DOHH2 (cell line): Measurements from ENCODE around the gene PDZD4.
"Not testable (repeated sequence)": the region's sequence is repeated elsewhere in the genome, so short reads cannot be mapped to it uniquely, and the experiment has no call there.

Experiments
- H3F3A ChIP-seq: fragments of 200-600 bp; sonication (generic), shearing (Covaris generic); 2 replicates; pipeline ENCODE4 v1.6.0; 2016; ENCODE audit warnings: antibody characterized with exemption, mild to moderate bottlenecking; ENCODE audit not compliant: control insufficient read depth, insufficient read depth
- H3K27ac ChIP-seq: fragments of 200-600 bp; sonication (generic); 2 replicates; pipeline ENCODE4 v1.5.1; 2014; ENCODE audit warnings: low read depth, mild to moderate bottlenecking, low read length, moderate library complexity
- H3K27me3 ChIP-seq: fragments of 200-600 bp; sonication (generic); 2 replicates; pipeline ENCODE4 v1.6.1; 2014; ENCODE audit warnings: mild to moderate bottlenecking, low read length, mixed read lengths; ENCODE audit not compliant: control insufficient read depth
- H3K36me3 ChIP-seq: fragments of 200-600 bp; sonication (generic); 2 replicates; pipeline ENCODE4 v1.6.1; 2014; ENCODE audit warnings: mild to moderate bottlenecking, low read length, moderate library complexity, mixed read lengths; ENCODE audit not compliant: control insufficient read depth
- H3K4me1 ChIP-seq: fragments of 200-600 bp; sonication (generic); 2 replicates; pipeline ENCODE4 v1.6.1; 2014; ENCODE audit warnings: mild to moderate bottlenecking, low read length, mixed read lengths; ENCODE audit not compliant: control insufficient read depth
- H3K4me2 ChIP-seq: fragments of 200-600 bp; sonication (generic); 2 replicates; pipeline ENCODE4 v1.6.0; 2014; ENCODE audit warnings: mild to moderate bottlenecking, low read length, moderate library complexity
- H3K4me3 ChIP-seq: fragments of 200-600 bp; sonication (generic); 2 replicates; pipeline ENCODE4 v1.5.1; 2014; ENCODE audit warnings: mild to moderate bottlenecking, low read length, mixed read lengths
- H3K79me2 ChIP-seq: fragments of 200-600 bp; sonication (generic); 2 replicates; pipeline ENCODE4 v1.6.1; 2014; ENCODE audit warnings: mild to moderate bottlenecking, low read length, mixed read lengths; ENCODE audit not compliant: control insufficient read depth
- H3K9me2 ChIP-seq: fragments of 200-600 bp; sonication (generic); replicated peaks from 2 replicates; pipeline ENCODE4 v1.6.1; 2014; ENCODE audit warnings: mild to moderate bottlenecking, low read length, mixed read lengths; ENCODE audit not compliant: control insufficient read depth
- H3K9me3 ChIP-seq: fragments of 200-600 bp; sonication (generic); 2 replicates; pipeline ENCODE4 v1.6.1; 2014; ENCODE audit warnings: antibody characterized with exemption, low read length, mixed read lengths; ENCODE audit not compliant: control insufficient read depth, insufficient read depth
- H4K20me1 ChIP-seq: fragments of 200-600 bp; sonication (generic); 2 replicates; pipeline ENCODE4 v1.6.0; 2014; ENCODE audit warnings: low read depth, mild to moderate bottlenecking, antibody characterized with exemption, low read length, moderate library complexity; ENCODE audit not compliant: control insufficient read depth, insufficient read depth
- CTCF ChIP-seq: fragments of 200-600 bp; sonication (generic); IDR thresholded peaks from one replicate; pipeline ENCODE4 v1.5.1; 2014; ENCODE audit warnings: antibody characterized with exemption, mild to moderate bottlenecking, low read depth, low read length; ENCODE audit not compliant: poor library complexity, severe bottlenecking
- EZH2phosphoT487 ChIP-seq: fragments of 200-600 bp; sonication (generic); IDR thresholded peaks from 2 replicates; pipeline ENCODE4 v1.6.1; 2017; ENCODE audit warnings: borderline replicate concordance, mild to moderate bottlenecking, antibody characterized with exemption, low read length, moderate library complexity, mixed read lengths

The PDZD4 gene

GRCh38 chrX:153820601-153821000, 9.7 kb downstream of the PDZD4 start:
- H3K9me3 ChIP-seq = no peaks in the 10 kb centered on the region
- H4K20me1 ChIP-seq = no peaks in the 10 kb centered on the region
- no peak overlapping the region for H3K27ac ChIP-seq
- H3K79me2 ChIP-seq = no peaks in the 10 kb centered on the region
- H3F3A ChIP-seq = no peaks in the 10 kb centered on the region
- TF ChIP-seq CTCF (no peak), EZH2phosphoT487 (no peak)
- H3K4me2 ChIP-seq = no peak overlapping the region
- no peaks in the 10 kb centered on the region for H3K36me3 ChIP-seq
- no peak overlapping the region for H3K4me3 ChIP-seq
- no peaks in the 10 kb centered on the region for H3K9me2 ChIP-seq
- H3K4me1 ChIP-seq = no peaks in the 10 kb centered on the region
- peaks cover 8% of the 10 kb centered on the region for H3K27me3 ChIP-seq

GRCh38 chrX:153819384-153820040, 10.8 kb downstream of the PDZD4 start:
- Histone ChIP-seq H4K20me1 (no peaks in the 10 kb centered on the region), H3K4me3 (no peak overlapping the region), H3K79me2 (no peaks in the 10 kb centered on the region), H3K9me3 (no peaks in the 10 kb centered on the region), H3K27me3 (peaks cover 8% of the 10 kb centered on the region), H3K9me2 (no peaks in the 10 kb centered on the region), H3K27ac (no peak overlapping the region), H3K4me2 (no peak overlapping the region), H3F3A (no peaks in the 10 kb centered on the region), H3K36me3 (no peaks in the 10 kb centered on the region), H3K4me1 (no peaks in the 10 kb centered on the region)
- TF ChIP-seq CTCF (no peak), EZH2phosphoT487 (no peak)

- no peaks in the 10 kb centered on the region for H3K79me2 ChIP-seq
- no peak overlapping the region for H3K4me3 ChIP-seq
- H3F3A ChIP-seq = no peaks in the 10 kb centered on the region
- TF ChIP-seq EZH2phosphoT487 (no peak), CTCF (no peak)
- no peak overlapping the region for H3K27ac ChIP-seq
- no peaks in the 10 kb centered on the region for H3K9me3 ChIP-seq
- H4K20me1 ChIP-seq = no peaks in the 10 kb centered on the region
- H3K27me3 ChIP-seq = peaks cover 8% of the 10 kb centered on the region
- H3K4me2 ChIP-seq = no peak overlapping the region
- no peaks in the 10 kb centered on the region for H3K4me1 ChIP-seq
- no peaks in the 10 kb centered on the region for H3K36me3 ChIP-seq
- H3K9me2 ChIP-seq = no peaks in the 10 kb centered on the region
Observed at GRCh38 chrX:153818571-153819383, 11.6 kb downstream of the PDZD4 start.

- H4K20me1 ChIP-seq, H3F3A ChIP-seq, H3K79me2 ChIP-seq, H3K4me3 ChIP-seq, H3K4me2 ChIP-seq, H3K9me3 ChIP-seq, H3K36me3 ChIP-seq, H3K9me2 ChIP-seq, H3K27ac ChIP-seq, H3K27me3 ChIP-seq, H3K4me1 ChIP-seq: not testable (repeated sequence)
Observed at GRCh38 chrX:153818064-153818463, 12.3 kb downstream of the PDZD4 start.
